HTR-8/SVneo (cell line): ENCODE measurements around the gene CASQ2.

Experiments
- DNase-seq: peaks from one replicate; pipeline ENCODE4 v3.0.0; 2011; ENCODE audit warnings: low spot score, mixed read lengths; ENCODE audit not compliant: insufficient read length
- FAIRE-seq: peaks from 2 replicates; lab custom pipeline; 2011; peaks lifted over from hg19 to GRCh38; lab: Jason Lieb, UNC

Gene CASQ2

DNA sequence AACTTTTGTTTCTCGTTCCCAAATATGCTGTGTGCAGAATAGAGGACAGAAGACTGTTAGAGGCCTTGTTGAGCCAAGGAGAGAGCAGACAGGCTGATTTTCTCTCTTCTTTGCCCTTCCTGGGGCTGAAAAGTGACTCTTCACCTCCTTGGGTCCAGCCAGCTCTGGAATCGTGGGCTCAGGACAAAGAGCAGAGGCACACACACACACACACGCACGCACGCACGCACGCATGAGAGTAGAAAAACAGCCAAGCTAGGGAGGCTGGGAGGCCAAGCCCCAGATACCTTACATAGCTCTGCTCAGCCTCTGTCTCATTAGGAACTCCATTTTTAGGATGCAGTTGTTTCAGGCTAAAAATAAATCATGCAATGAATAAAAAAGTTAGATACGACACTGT, at the start of gene CASQ2:
TSS of gene CASQ2 (minus strand) at position 166 of the 400 bp plus-strand sequence. CDS start 173 bp downstream, outside the sequence.
- FAIRE-seq, result no peak
- no peak for DNase-seq

DNA sequence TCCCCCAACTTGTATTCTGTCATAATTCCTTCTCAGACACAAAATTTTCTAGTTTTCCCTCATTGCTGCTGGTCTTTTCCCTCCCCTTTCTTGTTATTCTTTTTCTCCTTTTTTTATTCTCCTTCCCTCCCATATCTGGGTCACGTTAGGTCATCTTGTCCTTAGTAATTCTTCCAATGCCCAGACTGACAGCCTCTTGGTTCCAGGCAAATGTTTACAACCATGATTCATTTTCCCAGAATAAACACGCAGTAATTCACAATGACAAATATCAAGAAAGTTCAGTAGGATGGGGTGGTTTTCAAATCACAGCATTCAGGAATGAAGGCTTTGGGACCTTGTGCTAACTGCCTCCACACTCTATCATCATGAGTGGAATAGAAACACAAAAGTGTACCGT, 47.2 kb upstream of the CASQ2 start:
- DNase-seq, result no peak
- FAIRE-seq, result no peak

DNA sequence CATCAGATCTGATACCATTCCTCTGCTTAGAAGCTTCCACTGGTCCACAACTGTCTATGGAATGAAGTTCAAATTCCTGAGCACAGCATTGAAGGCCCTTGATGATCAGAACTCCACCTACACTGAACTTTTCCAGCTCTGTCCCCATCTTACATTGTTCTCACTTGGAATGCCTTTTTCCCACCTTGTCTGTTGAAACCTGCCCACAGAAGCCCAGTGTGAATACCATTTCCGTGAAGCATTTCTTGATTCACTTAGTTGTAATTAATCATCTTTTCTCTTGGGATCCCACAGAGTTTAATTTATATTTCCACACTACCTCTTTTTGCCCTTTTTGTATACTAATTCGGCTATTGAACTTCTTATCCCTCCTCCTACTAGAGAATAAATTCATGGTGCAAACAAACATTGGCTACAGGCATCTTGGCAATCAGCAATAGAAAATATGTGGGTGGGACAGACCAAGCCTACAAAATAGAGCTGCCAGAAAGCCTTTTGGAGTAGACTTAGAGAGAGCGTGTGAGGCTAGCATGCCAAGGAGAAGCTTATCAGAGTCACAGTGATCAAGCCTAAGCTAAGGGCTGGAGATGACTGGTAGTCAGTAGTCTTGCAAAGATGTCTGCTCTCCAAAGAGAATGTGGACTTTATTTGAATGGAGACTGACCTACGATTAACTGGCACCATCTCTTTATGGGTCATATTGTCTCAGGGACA, 46.3 kb upstream of the CASQ2 start:
- DNase-seq (no peak), FAIRE-seq (no peak)

DNA sequence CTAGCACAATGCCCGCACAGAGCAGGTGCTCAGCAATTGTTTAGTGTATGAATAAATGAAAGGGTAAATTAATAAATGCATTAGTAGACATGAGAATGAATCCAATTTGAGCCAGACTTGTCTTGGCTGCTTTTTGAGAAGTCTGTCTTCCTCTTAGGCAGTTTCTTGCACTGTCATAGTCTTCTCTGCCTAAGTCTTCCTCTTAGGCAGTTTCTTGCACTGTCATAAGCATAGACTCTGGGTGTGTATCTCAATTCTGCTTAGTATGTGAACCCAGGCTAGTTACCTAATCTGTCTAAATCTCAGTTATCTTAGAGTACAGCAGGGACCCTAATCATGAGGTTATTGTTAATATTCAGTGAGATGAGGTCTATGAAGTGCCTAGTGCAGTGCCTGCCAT, 45.2 kb upstream of the CASQ2 start:
- no peak for FAIRE-seq

DNA sequence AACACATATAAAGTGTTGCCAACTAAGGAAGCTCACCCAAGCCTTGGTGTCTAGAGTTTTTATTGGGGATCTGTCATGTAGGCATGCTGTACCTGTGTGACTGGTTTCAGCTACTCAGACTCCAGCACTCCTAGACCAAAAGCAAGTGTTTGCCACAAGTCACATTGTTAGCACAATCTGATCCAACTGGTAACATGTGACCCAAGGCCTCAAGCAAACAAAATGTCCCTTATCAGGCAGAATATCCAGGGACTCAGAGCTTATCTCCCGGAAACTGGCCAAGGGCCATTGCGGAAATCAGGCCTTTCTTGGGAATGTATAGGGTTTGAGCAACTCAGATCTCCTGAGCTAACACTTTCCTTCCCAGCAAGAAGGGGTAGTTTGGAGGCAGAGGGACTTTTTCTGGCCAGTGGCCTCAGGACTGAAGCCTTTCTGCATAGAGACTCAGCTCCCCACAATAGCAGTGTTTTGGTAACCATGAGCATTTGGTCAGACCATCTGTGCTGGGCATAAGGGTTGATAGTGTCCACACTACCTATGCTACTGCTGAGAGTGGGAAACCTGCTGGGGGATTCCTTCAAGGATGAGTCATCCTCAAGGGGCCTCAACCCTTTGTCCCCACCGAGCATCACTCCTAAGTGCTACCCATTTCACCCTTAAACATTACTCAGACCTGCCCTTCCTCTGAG, 42.8 kb upstream of the CASQ2 start:
- no peak for FAIRE-seq
- DNase-seq, result no peak

More for the DNA sequence above, 45.2 kb upstream of the CASQ2 start:
- no peak for DNase-seq

DNA sequence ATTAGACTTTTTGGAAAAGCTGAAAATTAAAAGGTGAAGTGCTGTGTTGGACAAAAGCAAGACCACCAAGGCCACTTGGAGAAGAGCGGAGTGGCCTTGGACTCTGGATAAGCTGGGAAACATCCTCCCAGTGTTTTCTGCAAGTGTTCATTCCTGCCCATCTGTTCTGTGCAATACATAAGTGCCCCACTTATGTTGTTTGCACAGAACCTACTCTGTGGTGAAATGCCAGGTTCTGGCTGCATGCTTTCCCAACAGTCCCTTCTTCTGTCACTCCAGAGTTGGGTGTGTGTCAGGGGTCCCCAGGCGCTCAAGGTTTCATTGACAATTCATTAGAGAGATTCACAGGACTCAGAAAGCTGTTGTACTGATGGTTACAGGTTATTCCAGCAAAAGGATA, 42.1 kb upstream of the CASQ2 start:
- no peak for FAIRE-seq
- DNase-seq, result no peak

DNA sequence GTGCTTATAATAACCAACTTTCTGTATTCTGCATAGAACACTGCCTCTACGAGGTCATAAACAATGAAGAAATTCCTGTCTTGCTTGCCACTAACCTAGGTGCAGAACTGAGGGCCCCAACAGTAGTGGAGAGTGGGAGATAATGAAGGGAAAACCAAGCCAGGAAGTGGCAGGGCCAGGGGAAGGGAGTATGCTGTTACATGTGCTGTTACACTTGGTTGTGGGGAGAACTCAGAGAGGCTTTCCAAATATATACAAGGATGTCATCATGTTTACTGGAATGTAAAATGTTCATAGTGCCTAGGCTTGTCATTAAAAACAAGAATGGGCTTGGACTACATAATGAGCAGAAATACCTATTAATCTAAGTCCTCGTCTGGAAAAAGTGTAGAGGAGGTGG, 41.3 kb upstream of the CASQ2 start:
- DNase-seq (no peak), FAIRE-seq (no peak)

DNA sequence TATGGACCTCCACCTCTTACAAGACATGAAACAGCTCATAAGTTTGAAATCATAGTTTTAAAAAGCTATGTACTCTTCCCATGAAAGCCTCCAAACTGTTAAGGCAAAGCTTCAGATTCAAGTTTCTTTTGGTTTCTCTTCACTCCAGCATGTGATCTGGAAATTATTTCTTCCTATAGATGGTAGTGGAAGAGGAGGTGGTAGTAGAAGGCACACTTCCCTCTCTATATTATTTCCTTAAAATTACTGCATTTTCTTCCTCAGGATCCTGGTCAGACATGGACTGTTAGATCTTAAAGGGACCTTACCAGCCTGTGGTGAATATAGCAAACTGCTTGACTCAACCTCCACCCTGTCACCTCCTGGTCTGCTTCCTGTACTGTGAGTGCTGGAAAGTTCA, 40.6 kb upstream of the CASQ2 start:
- FAIRE-seq (no peak), DNase-seq (no peak)

DNA sequence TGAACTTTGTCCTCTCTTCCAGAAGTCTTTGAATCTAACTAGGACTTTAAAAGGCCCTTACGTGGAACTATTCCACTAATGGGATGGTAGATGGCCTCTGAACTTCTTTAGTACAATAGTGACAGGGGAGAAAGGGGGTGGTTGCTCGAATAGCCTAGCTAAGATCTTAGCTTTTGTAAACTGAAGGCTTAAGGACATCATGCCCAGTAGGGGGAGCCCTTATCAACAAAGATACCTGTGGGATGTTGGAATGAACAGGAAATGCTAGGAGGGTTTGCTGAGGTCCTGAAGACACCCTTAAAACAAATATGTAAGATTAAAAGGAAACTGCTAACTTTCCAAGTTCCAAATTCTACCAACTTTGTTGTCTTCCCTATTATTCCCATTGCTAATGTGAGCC, 39.2 kb upstream of the CASQ2 start:
- DNase-seq, result peak; percentile 27
- FAIRE-seq, result no peak

DNA sequence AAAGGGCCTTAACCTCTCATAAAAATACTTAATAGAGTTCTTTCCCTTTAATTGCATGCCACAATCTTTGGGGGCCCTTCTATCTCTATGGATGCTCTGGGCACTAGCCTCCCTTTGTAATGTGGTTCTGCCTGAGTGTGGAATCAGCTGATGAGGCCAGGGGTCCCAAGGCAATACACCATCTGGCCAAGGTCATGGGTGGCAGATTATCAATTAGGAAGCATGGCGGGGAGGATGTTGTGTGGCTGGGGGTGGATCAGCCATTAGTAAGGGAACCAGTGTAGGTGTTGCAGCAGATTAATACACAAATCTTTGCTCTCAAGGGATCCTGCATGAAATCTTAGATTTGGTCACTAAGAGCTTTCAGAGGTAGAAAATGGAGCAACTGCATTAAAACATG, 37.1 kb upstream of the CASQ2 start:
- no peak for FAIRE-seq

DNA sequence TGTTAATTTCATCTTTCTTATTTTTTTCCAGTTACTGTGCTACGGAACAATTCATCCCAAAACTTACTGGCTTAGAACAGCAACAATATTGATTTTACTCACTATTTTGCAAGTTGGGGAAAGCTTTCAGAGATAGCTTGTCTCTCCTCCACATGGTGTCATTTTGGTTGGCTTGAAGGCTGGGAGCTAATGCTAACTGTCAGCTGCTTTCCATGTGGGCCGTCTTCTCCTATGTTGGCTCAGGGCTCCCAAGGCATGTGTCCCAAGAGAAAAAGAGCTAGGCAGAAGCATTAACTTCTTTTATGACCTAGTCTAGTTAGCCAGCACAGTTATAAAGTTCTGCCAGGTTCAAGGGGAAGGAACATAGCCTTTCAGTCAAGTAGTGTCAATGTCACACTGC, 33.9 kb upstream of the CASQ2 start:
- no peak for DNase-seq
- no peak for FAIRE-seq

More for the DNA sequence above, 37.1 kb upstream of the CASQ2 start:
- DNase-seq, result no peak

DNA sequence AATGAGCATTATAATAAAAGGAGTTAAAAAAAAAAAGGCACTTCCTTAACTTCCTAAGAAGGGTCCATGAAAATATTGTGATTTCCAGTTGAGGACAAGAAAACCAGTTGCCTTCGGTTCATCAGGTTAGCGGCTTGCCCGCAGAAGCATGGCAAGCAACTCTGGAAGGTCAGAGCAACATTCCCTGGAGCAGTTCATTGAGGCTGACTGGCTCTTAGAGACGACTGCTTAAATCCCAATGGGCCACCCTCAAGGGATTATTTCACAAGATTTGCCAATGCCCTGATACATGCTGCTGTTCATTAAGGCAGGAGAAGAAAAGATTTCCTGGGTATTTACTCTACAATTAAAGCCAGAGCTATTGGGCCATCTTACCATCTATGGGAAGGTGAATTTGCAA, 29.0 kb upstream of the CASQ2 start:
- DNase-seq, result no peak
- no peak for FAIRE-seq

DNA sequence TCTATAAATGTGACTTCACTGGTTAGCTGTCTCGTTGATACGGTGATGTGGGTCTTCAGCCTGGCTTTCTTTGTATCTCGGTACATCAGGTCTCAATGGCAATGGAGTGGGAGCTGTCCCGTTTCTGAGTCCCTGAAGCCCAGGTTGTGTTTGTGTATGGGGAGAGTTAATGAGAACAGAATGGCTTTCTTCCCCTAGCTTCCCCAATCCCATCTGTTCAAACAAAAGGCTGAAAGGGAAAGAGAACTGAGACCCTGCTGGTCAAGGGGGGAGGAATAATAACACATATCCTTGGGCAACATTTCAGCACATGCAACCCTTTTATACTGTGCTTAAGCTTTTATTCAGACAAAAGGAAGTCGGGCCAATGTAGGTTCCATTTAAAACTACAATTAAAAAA, 28.4 kb upstream of the CASQ2 start:
- FAIRE-seq, result no peak

DNA sequence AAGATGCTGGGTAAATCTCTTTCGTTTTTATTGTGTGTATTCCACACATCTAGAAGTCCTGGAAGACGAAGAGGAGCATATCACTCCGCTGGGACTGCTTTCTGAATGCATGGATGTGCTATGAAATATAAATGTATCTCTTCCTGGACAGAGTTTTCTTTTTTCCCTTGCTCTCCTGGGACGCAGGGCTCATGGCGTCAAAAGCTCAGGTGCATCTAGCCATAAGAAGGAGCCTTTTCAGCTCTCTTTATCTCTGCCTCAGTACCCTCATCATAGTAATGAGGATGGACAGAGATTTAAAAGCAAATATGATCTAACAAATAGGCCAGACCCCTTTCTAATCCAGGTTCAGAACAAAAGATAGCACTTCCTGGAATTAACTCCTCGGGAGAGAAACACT, 27.5 kb upstream of the CASQ2 start:
- DNase-seq, result no peak
- FAIRE-seq, result no peak

More for the DNA sequence above, 28.4 kb upstream of the CASQ2 start:
- DNase-seq, result no peak

DNA sequence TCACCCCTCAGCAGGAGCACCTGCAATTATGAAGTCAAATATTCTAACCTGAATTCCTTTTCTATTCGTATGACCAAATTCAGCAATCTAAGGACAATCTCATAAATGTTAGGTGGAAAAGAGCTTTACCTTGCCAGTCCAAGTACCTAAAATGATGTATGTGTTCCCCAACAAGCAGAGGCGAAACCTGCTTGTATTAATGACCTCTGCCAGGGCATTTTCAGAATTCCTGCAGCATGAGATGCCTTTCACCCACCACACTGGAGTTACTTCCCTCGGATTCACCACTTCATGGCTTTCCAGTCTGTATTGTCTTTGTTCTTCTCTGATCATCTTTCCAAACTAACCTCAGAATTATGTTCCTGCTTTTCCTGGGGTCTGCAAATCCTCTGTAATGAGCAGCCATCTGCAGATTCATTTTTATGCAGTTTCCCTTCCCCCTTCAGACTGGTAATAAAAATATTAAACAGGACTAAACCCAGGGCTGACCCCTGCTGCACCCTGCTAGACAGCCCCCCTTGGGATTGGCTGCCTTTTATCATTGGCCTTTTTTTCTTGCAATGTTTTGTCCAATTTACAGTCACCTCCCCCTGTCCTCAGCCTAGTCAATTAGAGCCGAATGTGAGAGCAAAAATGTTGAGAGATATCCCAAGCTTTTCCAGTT, 26.6 kb upstream of the CASQ2 start:
- DNase-seq, result no peak

DNA sequence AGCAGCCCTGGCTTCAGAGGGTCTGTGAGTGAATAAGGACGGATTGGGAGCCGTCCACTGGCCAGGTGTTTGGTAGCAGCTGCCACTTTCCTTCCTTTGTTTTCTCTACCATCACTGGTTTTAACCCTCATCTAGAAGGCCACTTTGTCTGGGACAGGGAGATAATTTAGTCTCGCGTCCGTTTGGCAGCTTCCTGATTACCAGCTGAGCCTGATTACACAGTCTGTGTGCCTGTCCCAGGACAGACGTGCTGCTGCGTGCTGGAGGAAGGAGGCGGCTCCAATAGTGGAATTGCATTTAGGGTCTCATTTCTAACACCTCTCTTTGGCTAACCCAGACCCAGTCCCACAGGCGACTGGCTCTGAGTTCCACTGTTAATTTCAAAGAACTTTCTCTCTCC, 24.6 kb upstream of the CASQ2 start:
- DNase-seq, result no peak
- FAIRE-seq, result no peak

More for the DNA sequence above, 26.6 kb upstream of the CASQ2 start:
- no peak for FAIRE-seq

DNA sequence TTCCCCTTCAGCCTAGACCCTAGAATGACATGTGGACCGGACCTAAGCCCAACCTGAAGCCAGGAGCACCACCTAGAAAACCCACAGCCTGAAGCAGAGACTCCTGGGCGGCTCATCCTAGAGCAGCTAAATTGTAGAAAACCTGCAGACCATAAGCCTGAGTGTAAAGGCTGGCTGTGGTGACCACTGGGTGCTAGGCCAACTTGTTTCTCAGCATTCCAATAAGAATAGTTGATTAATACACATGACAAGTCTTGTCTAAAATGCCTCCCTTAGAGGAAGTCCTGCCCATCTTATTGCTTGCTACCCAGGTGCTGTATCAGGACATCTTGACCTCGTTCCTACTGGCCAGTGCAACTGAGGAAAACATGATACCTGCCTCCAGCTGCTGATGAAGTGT, 23.3 kb upstream of the CASQ2 start:
- FAIRE-seq, result no peak
- no peak for DNase-seq

DNA sequence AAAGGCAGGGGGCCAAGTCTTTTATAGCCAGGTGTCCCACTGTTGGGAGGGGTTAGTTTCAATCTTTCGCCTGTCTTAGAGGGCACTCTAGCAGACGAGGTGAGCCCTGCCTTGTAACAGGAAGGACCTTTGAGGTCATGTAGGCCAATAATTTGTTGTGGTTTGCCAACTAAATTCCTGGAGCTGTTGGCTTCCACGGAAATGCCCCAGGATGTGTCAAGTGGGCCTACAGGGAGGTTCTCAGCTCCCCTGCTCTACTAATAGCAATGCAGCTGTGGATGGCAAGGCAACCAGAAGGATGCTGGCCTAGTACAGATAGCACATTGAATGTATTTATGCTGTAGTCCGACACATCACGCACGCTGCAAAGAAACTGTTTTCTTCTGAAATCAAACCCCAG, 22.3 kb upstream of the CASQ2 start:
- FAIRE-seq (no peak), DNase-seq (no peak)

DNA sequence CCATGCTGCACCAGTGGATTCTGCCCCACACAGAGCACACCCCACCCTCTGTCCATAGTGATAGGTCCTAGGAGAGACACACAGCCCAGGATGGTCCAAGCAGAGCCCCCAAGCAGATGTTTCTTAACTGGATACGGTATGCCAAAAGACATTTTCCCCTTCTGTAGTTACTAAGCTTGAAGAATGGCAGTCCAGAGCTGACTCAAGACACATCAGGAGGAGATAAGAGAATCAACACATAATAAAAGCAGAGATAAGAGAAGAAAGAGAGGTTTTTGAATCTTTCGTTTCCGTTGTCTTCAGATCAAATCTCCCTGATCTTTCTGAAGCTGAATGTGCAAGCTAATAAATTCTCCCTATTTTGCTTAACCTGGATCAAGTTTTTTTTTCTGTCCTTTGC, 21.8 kb upstream of the CASQ2 start:
- DNase-seq, result no peak
- FAIRE-seq, result no peak

DNA sequence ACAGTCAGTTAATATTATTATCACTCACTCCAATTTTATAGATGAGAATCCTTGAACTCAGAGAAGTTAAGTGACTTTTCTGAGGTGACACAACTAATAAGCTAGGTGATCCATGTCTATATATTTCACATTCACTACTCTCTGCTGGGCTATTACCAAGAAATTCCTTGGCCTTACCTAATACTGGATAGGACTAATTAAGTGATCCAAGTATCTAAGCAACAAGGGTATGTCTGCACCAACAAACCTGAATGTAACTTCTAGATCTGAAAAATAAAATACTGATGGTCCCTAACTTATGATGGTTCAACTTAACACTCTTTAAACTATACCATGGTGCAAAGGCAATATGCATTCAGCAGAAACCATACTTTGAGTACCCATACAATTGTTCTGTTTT, 14.8 kb upstream of the CASQ2 start:
- FAIRE-seq, result no peak
- DNase-seq, result no peak

DNA sequence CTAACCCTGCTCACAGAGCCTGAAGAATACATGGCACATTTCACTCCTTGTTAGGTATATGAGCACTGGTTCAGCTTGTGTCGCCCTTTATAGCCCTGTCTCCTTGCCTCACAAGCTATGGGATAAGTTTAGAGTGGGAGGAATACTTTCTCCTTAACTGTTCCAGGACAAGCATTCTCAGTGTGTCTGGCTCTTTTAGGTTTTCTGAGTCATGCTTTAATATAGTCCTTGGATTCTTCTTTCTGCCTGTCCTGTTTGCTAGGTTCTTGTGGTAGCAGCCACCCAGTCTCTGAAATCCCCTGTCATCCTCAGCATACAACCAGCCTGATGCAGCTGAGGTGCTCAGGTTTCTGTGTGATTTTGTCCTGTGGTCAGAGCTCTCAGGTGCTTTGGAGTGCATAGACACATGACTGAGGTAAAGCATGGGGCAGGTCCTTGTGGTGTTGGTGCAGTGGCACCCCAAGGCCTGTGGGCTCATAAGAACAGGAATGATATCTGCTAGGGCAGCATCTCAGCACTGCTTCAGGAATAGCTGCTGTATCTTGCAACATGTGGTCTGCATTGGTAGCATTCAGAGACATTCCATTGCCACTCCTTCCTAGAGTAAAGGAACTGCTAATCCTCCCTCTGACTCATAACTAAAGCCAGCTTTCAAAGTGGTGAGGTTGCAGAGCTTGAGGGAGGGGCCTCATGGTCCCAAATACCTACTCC, 14.2 kb upstream of the CASQ2 start:
- DNase-seq, result peak; percentile 42
- FAIRE-seq, result peak; percentile 13
